GF-D8 (cell line): Measurements from ENCODE around the gene VWA1.
"Not testable (repeated sequence)": the region's sequence is repeated elsewhere in the genome, so short reads cannot be mapped to it uniquely, and the experiment has no call there.

Experiments used
- DNase-seq: peaks from one replicate; lab custom pipeline; 2025; lab: John Stamatoyannopoulos, UW

VWA1 gene

GRCh38 chr1:1484976-1485750 is 49.7 kb downstream of the VWA1 start:
- not testable (repeated sequence) for DNase-seq

GRCh38 chr1:1485755-1486317 is 50.3 kb downstream of the VWA1 start:
- not testable (repeated sequence) for DNase-seq

DNA sequence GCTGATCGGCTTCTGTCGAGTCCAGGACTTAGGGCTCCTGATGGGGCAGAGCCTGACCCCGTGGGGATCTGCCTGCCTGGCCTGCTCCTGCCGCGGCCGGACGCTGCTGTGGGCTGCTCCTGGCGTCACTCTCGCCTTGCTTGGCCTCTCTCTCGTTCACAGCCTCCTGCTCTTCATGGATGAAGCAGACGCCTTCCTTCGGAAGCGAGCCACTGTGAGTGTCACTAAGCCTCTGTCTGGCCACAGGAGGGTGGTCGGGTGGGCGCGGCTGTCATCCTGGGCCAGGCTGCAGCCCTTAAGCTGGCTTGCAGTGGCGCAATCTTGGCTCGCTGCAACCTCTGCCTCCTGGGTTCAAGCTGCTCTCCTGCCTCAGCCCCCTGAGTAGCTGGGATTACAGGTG is 52.2 kb downstream of the VWA1 start:
- DNase-seq: no peak

DNA sequence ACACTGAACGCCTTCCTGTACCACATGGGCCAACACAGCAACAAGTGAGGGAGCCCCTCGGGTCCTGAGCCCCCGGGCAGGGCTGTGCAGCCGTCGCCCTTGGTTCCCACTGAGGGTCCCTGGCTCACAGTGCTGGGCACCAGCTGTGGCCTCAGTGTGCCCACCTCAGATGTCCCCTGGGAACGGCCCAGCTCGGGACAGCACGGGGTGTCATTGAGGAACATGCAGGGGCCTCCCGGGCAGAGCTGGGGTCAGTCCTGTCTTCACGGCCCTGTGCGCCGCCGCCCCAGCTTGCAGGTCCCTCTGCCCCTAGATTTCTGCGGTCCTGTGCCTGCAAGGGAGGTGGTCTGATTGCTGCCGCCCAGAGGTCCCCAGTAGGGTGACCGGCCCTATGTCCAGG is 53.7 kb downstream of the VWA1 start:
- DNase-seq: no peak

DNA sequence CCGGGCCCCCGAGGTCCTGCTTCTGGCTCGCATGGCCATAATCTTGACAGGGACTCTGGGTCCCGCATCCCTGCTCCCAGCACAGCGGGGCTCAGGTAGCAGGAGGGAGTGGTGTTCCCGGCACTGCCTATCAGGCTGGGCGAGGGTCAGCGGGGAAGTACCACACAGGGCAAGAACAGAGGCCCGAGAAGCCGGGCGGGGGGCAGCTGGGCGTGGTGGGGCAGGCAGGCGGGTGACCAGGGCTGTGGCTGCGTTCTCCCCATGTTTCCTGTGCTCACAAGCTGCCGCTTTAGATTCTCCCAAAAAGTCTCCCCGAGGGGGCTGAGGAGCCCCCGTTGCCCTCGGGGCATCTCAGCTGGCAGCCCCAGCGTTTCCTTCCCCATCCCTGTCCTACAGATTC is 54.4 kb downstream of the VWA1 start:
- no peak for DNase-seq

- no peak for DNase-seq
Measured at GRCh38 chr1:1490633-1491230, 55.2 kb downstream of the VWA1 start.

GRCh38 chr1:1491601-1492000 is 56.1 kb downstream of the VWA1 start:
- no peak for DNase-seq
